Camera-type eye (tissue), 1 donor: Measurements from ENCODE around the gene THOC7. TPM values are rescaled to one million over a fixed set of nuclear protein-coding genes. Genes with fewer than 3 reads are reported as not detected.

Experiments
- total RNA-seq: library from RNA; depleted of rRNA; stranded (reverse); fragments of >200 nt; gene quantifications from one replicate; pipeline ENCODE4 v1.2.3, GENCODE V29; 2014

Gene THOC7
- total RNA-seq = 48.3 TPM

DNA sequence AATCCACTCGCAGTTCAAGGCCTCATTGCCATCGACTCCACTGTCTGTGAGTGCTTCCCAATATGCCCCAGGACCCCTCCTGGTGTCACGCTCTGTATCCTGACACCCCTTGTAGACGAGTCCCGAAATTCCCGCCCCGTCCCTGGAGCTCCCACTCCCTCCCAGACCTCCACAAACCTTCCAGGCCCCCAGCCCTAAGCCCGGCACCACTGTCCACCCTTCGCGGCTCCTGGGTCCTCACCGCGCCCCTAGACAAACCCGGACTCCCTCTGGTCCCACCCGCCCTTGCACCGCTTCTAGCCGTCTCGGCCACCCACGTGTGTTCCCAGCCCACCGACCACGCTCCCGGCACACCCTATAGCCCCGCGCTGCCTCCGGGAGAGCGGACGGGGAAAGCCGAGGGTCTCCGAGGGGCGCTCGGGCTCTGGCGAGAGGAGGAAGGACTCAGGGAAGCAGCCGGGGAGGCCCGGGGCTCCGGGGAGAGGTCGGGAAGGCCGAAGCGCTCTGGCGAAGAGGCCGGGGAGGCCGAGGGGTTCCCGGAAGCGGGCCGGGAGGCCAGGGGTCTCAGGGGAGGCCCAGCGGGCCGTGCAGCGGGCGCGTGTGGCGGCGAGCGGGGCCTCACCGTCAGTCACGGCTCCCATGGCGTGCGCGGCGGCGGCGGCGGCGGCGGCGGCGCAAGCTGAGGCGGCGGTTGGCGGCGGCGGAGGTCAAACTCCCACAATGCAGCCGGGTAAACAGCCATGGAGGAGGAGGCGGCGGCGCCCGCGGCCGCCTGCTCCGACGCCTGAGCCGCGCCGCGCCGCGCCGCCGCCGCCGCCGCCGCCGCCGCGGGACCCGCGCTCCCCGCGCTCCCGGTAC, at the start of gene THOC7, which contains the start of gene ATXN7:
THOC7 (minus strand) TSS at position 656 of the 858 bp plus-strand sequence; CDS start at position 641, 15 bp downstream.
ATXN7 (plus strand) TSS at position 718 of the 858 bp plus-strand sequence. CDS start 48,732 bp downstream, outside the sequence.

GRCh38 chr3:63911873-63912767, 48.5 kb upstream of the THOC7 start, which contains the start of gene SCAANT1:
Gene SCAANT1, minus strand, starts transcription at chr3:63912383.

DNA sequence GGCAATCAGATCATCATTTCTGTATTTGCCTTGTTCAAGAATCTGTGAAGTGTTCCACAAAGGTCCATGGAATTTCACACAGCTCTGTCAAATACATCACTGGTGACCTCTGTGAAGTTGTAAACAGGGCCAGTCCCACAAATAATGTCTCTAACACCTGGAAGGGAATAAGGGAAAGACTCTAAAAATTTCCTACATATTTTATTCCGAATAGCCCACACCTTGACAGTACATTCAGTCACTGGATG, 44.5 kb downstream of the THOC7 start, which contains the start of gene C3orf49:
C3orf49 (plus strand) TSS at position 149 of the 248 bp plus-strand sequence. CDS start 173 bp downstream, outside the sequence.

Other genes with a start within 250 kb of the THOC7 start
- not detected for gene SNTN, start 211.1 kb downstream of the THOC7 start, total RNA-seq
- not detected for gene C3orf49, start 44.5 kb downstream of the THOC7 start, total RNA-seq
- 32.7 TPM for gene ATXN7, start 62 bp upstream of the THOC7 start, total RNA-seq
- not detected for gene SCAANT1, start 48.6 kb upstream of the THOC7 start, total RNA-seq
- gene PSMD6, start 159.7 kb upstream of the THOC7 start, total RNA-seq = 75.5 TPM